OCI-LY3 (cell line): Measurements from ENCODE around the gene DOCK1.

Experiments used
- H2AFZ ChIP-seq: fragments of 200-600, 300-600 bp; shearing (Covaris generic); 2 replicates; pipeline ENCODE4 v1.6.0; 2014; ENCODE audit warnings: antibody characterized with exemption, low read depth, low read length
- H3K27ac ChIP-seq: fragments of 200-600, 300-600 bp; sonication (generic); 2 replicates; pipeline ENCODE4 v1.5.1; 2014; ENCODE audit warnings: mild to moderate bottlenecking, low read length, moderate library complexity, mixed read lengths
- H3K27me3 ChIP-seq: fragments of 200-600, 300-600 bp; sonication (generic); 2 replicates; pipeline ENCODE4 v1.6.1; 2014; ENCODE audit warnings: low read depth, low read length, mixed read lengths
- H3K36me3 ChIP-seq: fragments of 200-600, 300-600 bp; sonication (generic); replicated peaks from 2 replicates; pipeline ENCODE3; 2014; ENCODE audit warnings: low read depth, low read length, mixed read lengths
- H3K4me1 ChIP-seq: fragments of 300-600, 200-600 bp; sonication (generic); 2 replicates; pipeline ENCODE4 v1.6.1; 2014; ENCODE audit warnings: low read length, mixed read lengths
- H3K4me2 ChIP-seq: fragments of 200-600, 300-600 bp; sonication (generic); 2 replicates; pipeline ENCODE4 v1.6.1; 2014; ENCODE audit warnings: low read length, mixed read lengths
- H3K4me3 ChIP-seq: fragments of 300-600, 200-600 bp; sonication (generic); 2 replicates; pipeline ENCODE4 v1.5.1; 2014; ENCODE audit warnings: antibody characterized with exemption, mild to moderate bottlenecking, low read length, moderate library complexity
- H3K79me2 ChIP-seq: fragments of 300-600, 200-600 bp; shearing (Covaris generic); 2 replicates; pipeline ENCODE4 v1.6.1; 2014; ENCODE audit warnings: mild to moderate bottlenecking, low read length, mixed read lengths
- H3K9ac ChIP-seq: fragments of 300-600, 200-600 bp; shearing (Covaris generic); 2 replicates; pipeline ENCODE4 v1.6.0; 2014; ENCODE audit warnings: mild to moderate bottlenecking, low read length, moderate library complexity
- H3K9me3 ChIP-seq: fragments of 200-600, 300-600 bp; shearing (Covaris generic); 2 replicates; pipeline ENCODE4 v1.6.1; 2014; ENCODE audit warnings: low read length, mixed read lengths; ENCODE audit not compliant: insufficient read depth
- H4K20me1 ChIP-seq: fragments of 200-600, 300-600 bp; sonication (generic); 2 replicates; pipeline ENCODE4 v1.6.1; 2016; ENCODE audit warnings: low read length, mixed read lengths; ENCODE audit not compliant: insufficient read depth
- EZH2phosphoT487 ChIP-seq: fragments of 200-600 bp; shearing (Covaris generic); IDR thresholded peaks from 2 replicates; pipeline ENCODE4 v1.6.1; 2018; ENCODE audit warnings: antibody characterized with exemption, mixed run types, low read depth
- TF ChIP-seq, protein P1 (sequence below): fragments of 200-600, 300-600 bp; sonication (generic); IDR thresholded peaks from 2 replicates; pipeline ENCODE4 v1.5.1; 2014; ENCODE audit warnings: antibody characterized with exemption, low read length, low read depth

DOCK1 gene

DNA sequence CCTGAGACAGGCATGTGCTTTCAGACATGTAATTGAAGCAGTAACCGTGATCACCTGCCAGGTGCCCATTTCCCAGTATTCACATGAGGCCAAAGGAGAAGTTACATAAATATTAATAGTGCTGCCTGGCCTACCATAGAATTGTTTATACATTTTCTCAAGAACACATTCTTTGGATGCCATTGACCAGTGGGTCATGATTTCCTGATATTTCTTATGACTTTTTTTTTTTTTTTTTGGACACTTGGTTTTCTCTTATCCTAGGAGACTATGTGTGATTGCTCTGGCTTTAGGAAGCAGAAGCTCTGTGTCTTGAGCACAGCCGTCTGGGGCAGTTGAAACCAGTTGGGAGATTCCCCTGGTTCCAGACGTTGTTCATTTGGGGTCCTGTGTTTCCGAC is 500.0 kb downstream of the DOCK1 start:
- H3K9me3 ChIP-seq: no peaks in the 10 kb centered on the region

DNA sequence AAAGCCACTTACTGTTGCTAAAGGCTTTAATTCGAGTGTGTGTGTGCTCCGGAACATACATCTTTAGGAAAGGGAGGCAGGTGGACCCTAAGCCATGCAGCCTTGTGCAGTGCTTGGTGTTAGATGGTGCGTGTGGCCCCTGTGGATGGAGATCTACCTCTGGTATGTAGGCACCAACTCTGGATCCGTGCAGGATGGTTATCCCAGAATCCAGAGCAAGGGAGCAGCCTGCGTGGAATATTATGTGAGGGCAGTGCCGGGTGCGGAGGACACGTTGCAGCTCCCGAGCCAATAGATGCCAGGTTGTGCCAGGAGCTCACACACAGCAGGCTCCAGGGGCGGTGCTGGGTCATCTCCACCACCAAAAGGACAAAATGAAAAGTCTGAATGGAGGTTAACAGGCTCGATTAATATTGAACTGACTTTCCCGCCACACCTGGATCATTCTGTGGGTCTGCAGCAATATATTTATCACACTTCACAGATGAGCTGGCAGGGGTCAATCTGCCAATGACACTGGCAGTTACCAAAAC is 500.9 kb downstream of the DOCK1 start:
- no peak overlapping the region for H2AFZ ChIP-seq
- H3K27me3 ChIP-seq: no peaks in the 10 kb centered on the region
- no peaks in the 10 kb centered on the region for H3K4me1 ChIP-seq
- H3K4me3 ChIP-seq: no peak overlapping the region
- H3K4me2 ChIP-seq: no peak overlapping the region
- no peaks in the 10 kb centered on the region for H3K36me3 ChIP-seq
- TF ChIP-seq, protein P1, sequence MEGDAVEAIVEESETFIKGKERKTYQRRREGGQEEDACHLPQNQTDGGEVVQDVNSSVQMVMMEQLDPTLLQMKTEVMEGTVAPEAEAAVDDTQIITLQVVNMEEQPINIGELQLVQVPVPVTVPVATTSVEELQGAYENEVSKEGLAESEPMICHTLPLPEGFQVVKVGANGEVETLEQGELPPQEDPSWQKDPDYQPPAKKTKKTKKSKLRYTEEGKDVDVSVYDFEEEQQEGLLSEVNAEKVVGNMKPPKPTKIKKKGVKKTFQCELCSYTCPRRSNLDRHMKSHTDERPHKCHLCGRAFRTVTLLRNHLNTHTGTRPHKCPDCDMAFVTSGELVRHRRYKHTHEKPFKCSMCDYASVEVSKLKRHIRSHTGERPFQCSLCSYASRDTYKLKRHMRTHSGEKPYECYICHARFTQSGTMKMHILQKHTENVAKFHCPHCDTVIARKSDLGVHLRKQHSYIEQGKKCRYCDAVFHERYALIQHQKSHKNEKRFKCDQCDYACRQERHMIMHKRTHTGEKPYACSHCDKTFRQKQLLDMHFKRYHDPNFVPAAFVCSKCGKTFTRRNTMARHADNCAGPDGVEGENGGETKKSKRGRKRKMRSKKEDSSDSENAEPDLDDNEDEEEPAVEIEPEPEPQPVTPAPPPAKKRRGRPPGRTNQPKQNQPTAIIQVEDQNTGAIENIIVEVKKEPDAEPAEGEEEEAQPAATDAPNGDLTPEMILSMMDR: no peak
- TF ChIP-seq EZH2phosphoT487: no peak
- no peaks in the 10 kb centered on the region for H3K79me2 ChIP-seq
- H4K20me1 ChIP-seq: no peaks in the 10 kb centered on the region
- no peaks in the 10 kb centered on the region for H3K9me3 ChIP-seq
- no peak overlapping the region for H3K9ac ChIP-seq
- no peak overlapping the region for H3K27ac ChIP-seq

More for the DNA sequence above, 500.0 kb downstream of the DOCK1 start:
- no peak for TF ChIP-seq EZH2phosphoT487
- TF ChIP-seq, protein P1: no peak
- Histone ChIP-seq H3K79me2 (no peaks in the 10 kb centered on the region), H3K4me1 (no peaks in the 10 kb centered on the region), H2AFZ (no peak overlapping the region), H3K9ac (no peak overlapping the region), H3K27ac (no peak overlapping the region), H3K27me3 (no peaks in the 10 kb centered on the region), H3K4me2 (no peak overlapping the region), H3K36me3 (no peaks in the 10 kb centered on the region), H3K4me3 (no peak overlapping the region), H4K20me1 (no peaks in the 10 kb centered on the region)

DNA sequence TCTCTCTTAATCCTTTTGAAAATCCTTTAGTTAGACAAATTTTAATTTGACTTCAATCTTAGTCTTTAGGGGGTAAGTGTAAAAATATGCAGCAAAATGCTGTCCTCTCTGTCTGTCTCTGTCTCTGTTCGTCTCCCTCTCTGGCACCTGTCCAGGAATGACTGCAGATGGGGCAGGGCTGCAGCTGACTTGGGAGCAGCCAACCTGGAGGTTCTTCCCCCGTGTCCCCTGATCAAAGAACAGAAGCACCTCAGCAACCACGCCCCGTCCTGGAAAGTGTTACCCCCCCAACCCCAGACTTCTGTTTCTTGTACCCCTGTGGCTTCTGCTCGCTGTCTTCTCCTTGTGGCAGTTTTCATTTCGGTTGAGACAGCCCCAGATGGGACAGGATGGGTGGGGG is 502.3 kb downstream of the DOCK1 start:
- H3K27me3 ChIP-seq: no peaks in the 10 kb centered on the region
- no peak overlapping the region for H3K27ac ChIP-seq
- H3K4me1 ChIP-seq: no peaks in the 10 kb centered on the region
- H4K20me1 ChIP-seq: no peaks in the 10 kb centered on the region
- no peak for TF ChIP-seq EZH2phosphoT487
- TF ChIP-seq, protein P1: no peak
- H3K9me3 ChIP-seq: no peaks in the 10 kb centered on the region
- H3K36me3 ChIP-seq: no peaks in the 10 kb centered on the region
- no peaks in the 10 kb centered on the region for H3K79me2 ChIP-seq
- H2AFZ ChIP-seq: no peak overlapping the region
- H3K9ac ChIP-seq: no peak overlapping the region
- H3K4me2 ChIP-seq: no peak overlapping the region
- H3K4me3 ChIP-seq: no peak overlapping the region

DNA sequence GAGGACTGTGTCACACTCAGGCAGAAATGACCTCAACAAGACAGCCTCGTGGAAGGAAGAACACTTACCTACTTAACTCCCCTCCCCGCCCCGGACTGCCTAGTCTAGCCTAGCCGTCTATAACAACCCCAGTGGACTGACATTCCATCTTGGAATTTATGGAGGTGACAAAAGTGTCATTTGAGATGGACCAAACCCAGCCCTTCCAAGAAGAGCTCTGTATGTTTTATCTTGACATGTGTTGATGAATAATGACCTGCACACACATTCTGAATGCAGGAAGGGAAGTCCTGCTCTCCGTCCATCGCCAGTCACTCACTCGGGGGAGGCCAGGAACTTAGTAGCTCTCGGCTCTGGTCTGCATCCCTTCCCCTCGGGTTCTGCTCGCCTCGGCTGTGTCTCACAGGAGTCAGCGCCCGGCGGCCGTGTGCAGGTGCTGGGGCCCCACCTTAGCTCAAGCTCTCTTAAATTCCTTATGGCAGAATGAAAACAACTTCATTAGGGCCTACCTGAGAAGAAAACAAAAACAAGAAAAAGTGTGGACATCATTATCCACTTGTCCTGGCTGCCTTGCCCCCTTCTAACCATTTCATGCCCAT is 503.0 kb downstream of the DOCK1 start:
- no peak overlapping the region for H3K4me3 ChIP-seq
- no peak overlapping the region for H2AFZ ChIP-seq
- no peak overlapping the region for H3K4me2 ChIP-seq
- no peaks in the 10 kb centered on the region for H3K9me3 ChIP-seq
- no peaks in the 10 kb centered on the region for H3K36me3 ChIP-seq
- no peak overlapping the region for H3K9ac ChIP-seq
- no peaks in the 10 kb centered on the region for H3K27me3 ChIP-seq
- H3K79me2 ChIP-seq: no peaks in the 10 kb centered on the region
- TF ChIP-seq, protein P1: no peak
- TF ChIP-seq EZH2phosphoT487: no peak
- no peak overlapping the region for H3K27ac ChIP-seq
- no peaks in the 10 kb centered on the region for H4K20me1 ChIP-seq
- no peaks in the 10 kb centered on the region for H3K4me1 ChIP-seq
